RWPE1 (cell line): ENCODE measurements around the gene CEP72.
A peak's percentile ranks its signal among the peaks of the same experiment; 100 is the strongest.

Experiments used
- CTCF ChIA-PET: fragments of 350-600 bp; sonication (Branson Sonifier 250); formaldehyde crosslinking; extraction: SDS; loops from one replicate; lab custom pipeline; 2021; lab: Yijun Ruan, JAX
- POLR2A ChIA-PET: fragments of 400-600 bp; formaldehyde crosslinking; extraction: SDS; loops from one replicate; lab custom pipeline; 2020; ENCODE audit warnings: antibody characterized with exemption; ENCODE audit not compliant: low non-redundant PET; lab: Yijun Ruan, JAX
- DNase-seq: peaks from one replicate; pipeline ENCODE4 v3.0.0; 2012; ENCODE audit warnings: low spot score
- H3K27ac ChIP-seq: fragments of 450-650 bp; 2 replicates; pipeline ENCODE4 v1.5.1; 2017
- CTCF ChIP-seq: fragments of 450-650 bp; conservative IDR thresholded peaks from 2 replicates; pipeline ENCODE4 v1.5.1; 2017; ENCODE audit warnings: low read depth, mild to moderate bottlenecking

Gene CEP72

GRCh38 chr5:645421-645820 is 33.3 kb downstream of the CEP72 start:
- ChIA-PET POLR2A (no interaction called here), CTCF (no interaction called here)
- DNase-seq = no peak
- no peak overlapping the region for H3K27ac ChIP-seq
- no peak for TF ChIP-seq CTCF

GRCh38 chr5:646396-647201 is 34.5 kb downstream of the CEP72 start:
- no peak for TF ChIP-seq CTCF
- ChIA-PET POLR2A (no interaction called here), CTCF (no interaction called here)
- no peak for DNase-seq
- H3K27ac ChIP-seq = no peak overlapping the region

GRCh38 chr5:647311-647710 is 35.2 kb downstream of the CEP72 start:
- TF ChIP-seq CTCF = no peak
- H3K27ac ChIP-seq = peak overlapping the region; percentile 40; the same call in 1 of the 2 replicates
- CTCF ChIA-PET = no interaction called here
- no peak for DNase-seq
- POLR2A ChIA-PET = no interaction called here

- POLR2A ChIA-PET = no interaction called here
- no peak for DNase-seq
Measured at GRCh38 chr5:647727-648126, 35.6 kb downstream of the CEP72 start.

GRCh38 chr5:651296-652022 is 39.3 kb downstream of the CEP72 start:
- TF ChIP-seq CTCF = no peak
- CTCF ChIA-PET = no interaction called here
- no peak for DNase-seq
- peak overlapping the region; percentile 8 for H3K27ac ChIP-seq
- POLR2A ChIA-PET = no interaction called here

More at GRCh38 chr5:647727-648126, 35.6 kb downstream of the CEP72 start:
- peak overlapping the region; percentile 40 for H3K27ac ChIP-seq
- no peak for TF ChIP-seq CTCF
- CTCF ChIA-PET = no interaction called here

- CTCF ChIA-PET = no interaction called here
- TF ChIP-seq CTCF = no peak
- H3K27ac ChIP-seq = peak overlapping the region; percentile 8
- POLR2A ChIA-PET = no interaction called here
- DNase-seq = no peak
Measured at GRCh38 chr5:652023-652515, 39.9 kb downstream of the CEP72 start.
